K562 (cell line): Measurements from ENCODE around the gene MEX3C. TPM values are rescaled to one million over a fixed set of nuclear protein-coding genes. Genes with fewer than 3 reads are reported as not detected.

ENCODE experiments used
- ATAC-seq: fragments of 200-7000 bp; cut with Tn5 transposase; 3 replicates; pipeline ENCODE4 v1.9.1; 2020; ENCODE audit warnings: moderate library complexity
- BruUV-seq: library from RNA; stranded (reverse); fragments of 400-500 nt; replicated peaks from 2 replicates; lab custom pipeline; 2021; lab: Mats Ljungman, UMichigan
- CTCF ChIA-PET: fragments of 300-600 bp; formaldehyde crosslinking; extraction: SDS; loops from one replicate; lab custom pipeline; 2021; ENCODE audit warnings: low intra/inter-chr PET ratio; lab: Yijun Ruan, JAX
- POLR2A ChIA-PET: fragments of 300-600, 350-650 bp; sonication (Branson Sonifier 250); formaldehyde crosslinking; extraction: SDS; loops from one replicate; lab custom pipeline; 2021; ENCODE audit warnings: antibody characterized with exemption, inconsistent platforms; lab: Yijun Ruan, JAX
- DNase-seq, 4 experiments: peaks; one replicate each; pipeline versions ENCODE4 v3.0.0 to v3.0.0-alpha.2; 2011 to 2018; ENCODE audit warnings: low spot score in 3 of 4, mixed read lengths in 3 of 4; ENCODE audit errors: extremely low read depth in 1 of 4
- FAIRE-seq: peaks from 2 replicates; lab custom pipeline; 2011; peaks lifted over from hg19 to GRCh38; lab: Jason Lieb, UNC
- H2AFZ ChIP-seq: 2 replicates; pipeline ENCODE4 v1.6.0; 2011; ENCODE audit warnings: low read depth, low read length, control low read depth, inconsistent platforms
- H3K27ac ChIP-seq: fragments of 200-600 bp; 3 replicates; pipeline ENCODE4 v1.8.0; 2011; ENCODE audit warnings: low read depth, mild to moderate bottlenecking, control low read depth, inconsistent platforms, low read length, moderate library complexity, mixed read lengths; ENCODE audit errors: extremely low read depth
- H3K27me3 ChIP-seq, 2 experiments: fragments of 300-600 bp in 1 of 2; 2 replicates in 1 of 2; 3 replicates in 1 of 2; pipeline versions ENCODE4 v1.6.0 to v1.8.0; 2011; ENCODE audit warnings: inconsistent platforms in 2 of 2, low read length in 2 of 2, mild to moderate bottlenecking in 1 of 2, mixed read lengths in 1 of 2, moderate library complexity in 1 of 2; ENCODE audit not compliant: control insufficient read depth in 2 of 2, insufficient read depth in 2 of 2
- H3K36me3 ChIP-seq: fragments of 300-600 bp; 3 replicates; pipeline ENCODE4 v1.8.0; 2011; ENCODE audit warnings: mild to moderate bottlenecking, low read length, inconsistent platforms; ENCODE audit not compliant: control insufficient read depth, insufficient read depth
- H3K4me1 ChIP-seq, 2 experiments: fragments of 200-600 bp in 1 of 2; replicated peaks in 1 of 2; 2 replicates in 1 of 2; 3 replicates in 1 of 2; pipeline versions ENCODE4 v1.5.1 to v1.8.0; 2011; ENCODE audit warnings: inconsistent platforms in 2 of 2, low read length in 2 of 2, mild to moderate bottlenecking in 1 of 2, mixed read lengths in 1 of 2, moderate library complexity in 1 of 2; ENCODE audit not compliant: control insufficient read depth in 2 of 2, insufficient read depth in 2 of 2
- H3K4me2 ChIP-seq: 2 replicates; pipeline ENCODE4 v1.6.1; 2011; ENCODE audit warnings: low read length, control low read depth, inconsistent platforms, mixed read lengths; ENCODE audit not compliant: insufficient read depth
- H3K4me3 ChIP-seq: fragments of 200-600 bp; sonication (generic), shearing (Covaris generic); 2 replicates; pipeline ENCODE4 v1.5.1; 2016; ENCODE audit warnings: control low read depth, inconsistent platforms
- H3K79me2 ChIP-seq: fragments of 200-600 bp; 3 replicates; pipeline ENCODE4 v1.8.0; 2011; ENCODE audit warnings: low read length, inconsistent platforms; ENCODE audit not compliant: control insufficient read depth, insufficient read depth
- H3K9ac ChIP-seq, 2 experiments: 2 replicates each; pipeline versions ENCODE4 v1.6.0 to v1.6.1; 2011; ENCODE audit warnings: low read depth in 2 of 2, low read length in 2 of 2, control low read depth in 1 of 2, inconsistent platforms in 1 of 2, mild to moderate bottlenecking in 1 of 2, mixed read lengths in 1 of 2; ENCODE audit not compliant: insufficient read depth in 1 of 2
- H3K9me1 ChIP-seq: one replicate; pipeline ENCODE4 v1.6.0; 2011; ENCODE audit warnings: inconsistent platforms, mild to moderate bottlenecking, low read length, moderate library complexity; ENCODE audit not compliant: control insufficient read depth, insufficient read depth
- H3K9me3 ChIP-seq: replicated peaks from 2 replicates; pipeline ENCODE4 v1.5.1; 2011; ENCODE audit warnings: low read depth, low read length, inconsistent platforms; ENCODE audit not compliant: control insufficient read depth, insufficient read depth
- H4K20me1 ChIP-seq: replicated peaks from 2 replicates; pipeline ENCODE4 v1.6.1; 2011; ENCODE audit warnings: low read length, inconsistent platforms, mixed read lengths; ENCODE audit not compliant: control insufficient read depth, insufficient read depth
- ZC3H11A ChIP-seq: IDR thresholded peaks from 2 replicates; pipeline ENCODE4 v1.6.1; 2012; ENCODE audit warnings: low read depth, low read length, improper control_type of control experiment
- ZC3H4 ChIP-seq: sonication (generic); formaldehyde crosslinking; IDR thresholded peaks from 2 replicates; pipeline ENCODE4 v1.9.0; 2021; ENCODE audit warnings: missing genetic modification reagents, borderline replicate concordance
- ZNF551 ChIP-seq: fragments of 250-450 bp; sonication (Bioruptor Pico); IDR thresholded peaks from 2 replicates; pipeline ENCODE4 v1.5.0; 2021; ENCODE audit warnings: mild to moderate bottlenecking, moderate library complexity
- WGBS: fragments of 100-300 bp; shearing (Covaris generic); methylation state at CpG from one replicate; pipeline ENCODE4 v1.1.6; 2016; ENCODE audit warnings: low coverage, mixed read lengths; ENCODE audit not compliant: insufficient coverage; ENCODE audit errors: missing lambda C conversion rate; 5-methylcytosine and 5-hydroxymethylcytosine counted together
- in situ Hi-C: fragments of 300-500 bp; cut with MboI; formaldehyde crosslinking; loops from 4 replicates; pipeline ENCODE4 v1.15.0; 2018; ENCODE audit warnings: inconsistent platforms, mixed read lengths
- intact Hi-C: fragments of 100-400 bp; cut with micrococcal nuclease; formaldehyde crosslinking; loops from 2 replicates; pipeline ENCODE4 v1.14.2; 2022
- polyA plus RNA-seq, 8 experiments: library from polyadenylated mRNA; depleted of rRNA in 4 of 8; stranded (reverse) in 5 of 8; unstranded in 3 of 8; fragments of >200 nt; fragmentation: Nextera tagmentation in 2 of 8; fragmentation: Illumina TruSeq in 1 of 8; extraction: Ambion mirVana in 2 of 8; extraction: Trizol in 1 of 8; gene quantifications; 2 replicates each; pipeline versions ENCODE4 v1.2.1 to v1.2.3, GENCODE V29; 2011 to 2014; ENCODE audit warnings: inconsistent platforms in 1 of 8, missing spikeins in 1 of 8
- total RNA-seq, 7 experiments: library from RNA; depleted of rRNA in 6 of 7; stranded (reverse); fragments of >200 nt in 6 of 7; fragmentation: Illumina TruSeq in 2 of 7; extraction: Trizol in 2 of 7; gene quantifications; 2 replicates each; pipeline versions ENCODE4 v1.2.1 to v1.2.3, GENCODE V29; 2011 to 2021; ENCODE audit warnings: low replicate concordance in 1 of 7
- TF ChIP-seq, protein P1 (sequence below): sonication (generic); formaldehyde crosslinking; IDR thresholded peaks from 2 replicates; pipeline ENCODE4 v1.8.0; 2022; ENCODE audit warnings: mild to moderate bottlenecking, missing genetic modification reagents
- TF ChIP-seq, protein P2 (sequence below): fragments of 450-650 bp; IDR thresholded peaks from 2 replicates; pipeline ENCODE4 v1.6.1; 2016; ENCODE audit warnings: mild to moderate bottlenecking
- TF ChIP-seq, protein P3 (sequence below): fragments of 250-450 bp; sonication (Bioruptor Pico); IDR thresholded peaks from 2 replicates; pipeline ENCODE4 v1.5.0; 2020; ENCODE audit warnings: mild to moderate bottlenecking, borderline replicate concordance

The MEX3C gene
- total and polyA plus RNA-seq, 9 of the 15 experiments (the other 6 are each of a cell fraction or from before 2014, with no cell fraction given) = 2.4 to 14.2 (median 10.6) TPM

DNA sequence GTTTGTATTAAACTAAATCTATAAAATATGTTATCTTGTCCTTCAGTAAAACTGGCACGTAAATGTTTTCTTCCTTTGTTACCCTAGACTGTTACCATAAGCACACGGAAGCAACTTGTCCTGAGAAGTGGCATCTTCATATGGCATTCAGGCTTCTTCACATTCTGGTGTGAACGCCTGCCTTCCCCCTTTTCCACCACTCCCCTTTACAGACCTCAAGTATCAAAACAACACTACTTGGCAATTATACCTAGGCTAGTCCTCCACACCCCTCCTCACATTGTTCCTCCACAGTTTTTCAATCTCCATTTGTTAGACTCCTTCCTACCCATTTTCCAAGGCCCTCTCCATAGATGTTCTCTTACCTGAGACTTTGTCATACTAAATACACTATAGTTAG lies 2.9 kb downstream of the MEX3C start (continued):
- no peak for TF ChIP-seq ZC3H4
- TF ChIP-seq ZC3H11A = no peak
- TF ChIP-seq, protein P1, sequence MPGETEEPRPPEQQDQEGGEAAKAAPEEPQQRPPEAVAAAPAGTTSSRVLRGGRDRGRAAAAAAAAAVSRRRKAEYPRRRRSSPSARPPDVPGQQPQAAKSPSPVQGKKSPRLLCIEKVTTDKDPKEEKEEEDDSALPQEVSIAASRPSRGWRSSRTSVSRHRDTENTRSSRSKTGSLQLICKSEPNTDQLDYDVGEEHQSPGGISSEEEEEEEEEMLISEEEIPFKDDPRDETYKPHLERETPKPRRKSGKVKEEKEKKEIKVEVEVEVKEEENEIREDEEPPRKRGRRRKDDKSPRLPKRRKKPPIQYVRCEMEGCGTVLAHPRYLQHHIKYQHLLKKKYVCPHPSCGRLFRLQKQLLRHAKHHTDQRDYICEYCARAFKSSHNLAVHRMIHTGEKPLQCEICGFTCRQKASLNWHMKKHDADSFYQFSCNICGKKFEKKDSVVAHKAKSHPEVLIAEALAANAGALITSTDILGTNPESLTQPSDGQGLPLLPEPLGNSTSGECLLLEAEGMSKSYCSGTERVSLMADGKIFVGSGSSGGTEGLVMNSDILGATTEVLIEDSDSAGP = no peak

DNA sequence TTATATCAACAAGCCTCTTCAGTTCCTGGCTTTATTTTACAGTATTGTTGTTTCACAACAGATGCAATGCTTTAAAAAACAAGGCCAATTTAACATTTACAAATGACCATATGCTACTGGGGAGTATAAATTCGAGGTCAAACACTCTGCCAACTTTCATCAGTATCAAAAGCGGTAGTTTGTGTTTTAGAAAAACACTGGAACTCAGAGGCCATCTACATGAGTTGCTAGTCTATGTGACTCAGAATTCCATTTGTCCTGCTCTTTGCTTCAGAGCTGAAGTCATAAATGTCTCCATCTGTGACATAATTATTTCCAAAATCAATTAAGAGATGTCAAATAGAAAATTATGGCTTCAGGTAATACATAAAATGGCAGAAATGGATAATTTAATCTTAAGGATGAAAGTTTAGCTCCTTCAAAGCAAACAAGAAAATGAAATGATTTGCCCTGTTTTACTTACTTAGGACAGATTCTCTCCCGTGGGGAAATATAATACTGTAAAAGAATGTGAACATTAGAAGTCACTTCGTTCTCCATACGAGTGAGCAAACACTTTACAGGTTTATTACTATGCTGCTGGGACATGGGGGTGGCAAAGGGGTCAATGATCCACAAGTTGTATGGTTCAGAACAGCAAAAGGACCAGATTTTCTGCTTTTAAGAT lies 3.7 kb downstream of the MEX3C start:
- ChIA-PET POLR2A (interaction anchor here (0.6 to 7.9 kb wide), 3 partner anchors 8 to 65 kb away, joined by 3 to 43 read pairs (median 3); no protein-coding TSS in a partner anchor), CTCF (no interaction called here)
- H2AFZ ChIP-seq = no peak overlapping the region
- 22% methylated on average over 5 of the region's 5 CpGs for WGBS
- H3K4me3 ChIP-seq = no peak overlapping the region
- DNase-seq (no peak), ATAC-seq (no peak), FAIRE-seq (no peak)
- in situ Hi-C loops = no loop called here
- H3K9me1 ChIP-seq = peaks cover 3% of the 10 kb centered on the region
- intact Hi-C loops = no loop called here
- H3K9me3 ChIP-seq = no peaks in the 10 kb centered on the region
- no peak overlapping the region for H3K27ac ChIP-seq
- no peak for TF ChIP-seq ZNF551
- TF ChIP-seq, protein P2, sequence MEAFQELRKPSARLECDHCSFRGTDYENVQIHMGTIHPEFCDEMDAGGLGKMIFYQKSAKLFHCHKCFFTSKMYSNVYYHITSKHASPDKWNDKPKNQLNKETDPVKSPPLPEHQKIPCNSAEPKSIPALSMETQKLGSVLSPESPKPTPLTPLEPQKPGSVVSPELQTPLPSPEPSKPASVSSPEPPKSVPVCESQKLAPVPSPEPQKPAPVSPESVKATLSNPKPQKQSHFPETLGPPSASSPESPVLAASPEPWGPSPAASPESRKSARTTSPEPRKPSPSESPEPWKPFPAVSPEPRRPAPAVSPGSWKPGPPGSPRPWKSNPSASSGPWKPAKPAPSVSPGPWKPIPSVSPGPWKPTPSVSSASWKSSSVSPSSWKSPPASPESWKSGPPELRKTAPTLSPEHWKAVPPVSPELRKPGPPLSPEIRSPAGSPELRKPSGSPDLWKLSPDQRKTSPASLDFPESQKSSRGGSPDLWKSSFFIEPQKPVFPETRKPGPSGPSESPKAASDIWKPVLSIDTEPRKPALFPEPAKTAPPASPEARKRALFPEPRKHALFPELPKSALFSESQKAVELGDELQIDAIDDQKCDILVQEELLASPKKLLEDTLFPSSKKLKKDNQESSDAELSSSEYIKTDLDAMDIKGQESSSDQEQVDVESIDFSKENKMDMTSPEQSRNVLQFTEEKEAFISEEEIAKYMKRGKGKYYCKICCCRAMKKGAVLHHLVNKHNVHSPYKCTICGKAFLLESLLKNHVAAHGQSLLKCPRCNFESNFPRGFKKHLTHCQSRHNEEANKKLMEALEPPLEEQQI = no peak
- TF ChIP-seq, protein P3, sequence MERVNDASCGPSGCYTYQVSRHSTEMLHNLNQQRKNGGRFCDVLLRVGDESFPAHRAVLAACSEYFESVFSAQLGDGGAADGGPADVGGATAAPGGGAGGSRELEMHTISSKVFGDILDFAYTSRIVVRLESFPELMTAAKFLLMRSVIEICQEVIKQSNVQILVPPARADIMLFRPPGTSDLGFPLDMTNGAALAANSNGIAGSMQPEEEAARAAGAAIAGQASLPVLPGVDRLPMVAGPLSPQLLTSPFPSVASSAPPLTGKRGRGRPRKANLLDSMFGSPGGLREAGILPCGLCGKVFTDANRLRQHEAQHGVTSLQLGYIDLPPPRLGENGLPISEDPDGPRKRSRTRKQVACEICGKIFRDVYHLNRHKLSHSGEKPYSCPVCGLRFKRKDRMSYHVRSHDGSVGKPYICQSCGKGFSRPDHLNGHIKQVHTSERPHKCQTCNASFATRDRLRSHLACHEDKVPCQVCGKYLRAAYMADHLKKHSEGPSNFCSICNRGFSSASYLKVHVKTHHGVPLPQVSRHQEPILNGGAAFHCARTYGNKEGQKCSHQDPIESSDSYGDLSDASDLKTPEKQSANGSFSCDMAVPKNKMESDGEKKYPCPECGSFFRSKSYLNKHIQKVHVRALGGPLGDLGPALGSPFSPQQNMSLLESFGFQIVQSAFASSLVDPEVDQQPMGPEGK (CRISPR knock-in tag) = no peak
- H3K9ac ChIP-seq = no peak overlapping the region
- H3K27me3 ChIP-seq = no peaks in the 10 kb centered on the region
- H3K36me3 ChIP-seq = peaks cover 4% of the 10 kb centered on the region; the same call in 1 of the 3 replicates
- peaks cover 77% of the 10 kb centered on the region for H3K79me2 ChIP-seq
- BruUV-seq = no TSS peak
- peaks cover 12 to 19% of the 10 kb centered on the region in 2 experiments; a peak in 4 of 5 replicates for H3K4me1 ChIP-seq
- peak overlapping the region; percentile 31; the same call in 1 of the 2 replicates for H3K4me2 ChIP-seq
- H4K20me1 ChIP-seq = no peaks in the 10 kb centered on the region; the same call in 1 of the 2 replicates
